NCI-H2029 (cell line): ENCODE data around the gene PDGFD.

Experiments used
- DNase-seq: peaks from one replicate; lab custom pipeline; 2025; lab: John Stamatoyannopoulos, UW

Gene PDGFD

GRCh38 chr11:103883856-103884255 is 280.1 kb downstream of the PDGFD start:
- no peak for DNase-seq

- no peak for DNase-seq
These were observed 280.7 kb downstream of the PDGFD start for GRCh38 chr11:103883291-103883690.

GRCh38 chr11:103881584-103881983 is 282.4 kb downstream of the PDGFD start:
- DNase-seq = no peak

- no peak for DNase-seq
These were observed 283.0 kb downstream of the PDGFD start for GRCh38 chr11:103880968-103881367.

GRCh38 chr11:103878646-103879045 is 285.3 kb downstream of the PDGFD start:
- DNase-seq = no peak

GRCh38 chr11:103877221-103877620 is 286.7 kb downstream of the PDGFD start:
- no peak for DNase-seq

GRCh38 chr11:103875855-103876510 is 288.0 kb downstream of the PDGFD start:
- no peak for DNase-seq

GRCh38 chr11:103872748-103873147 is 291.2 kb downstream of the PDGFD start:
- no peak for DNase-seq

- DNase-seq = no peak
These were observed 291.9 kb downstream of the PDGFD start for GRCh38 chr11:103871923-103872551.

GRCh38 chr11:103870821-103871309 is 293.1 kb downstream of the PDGFD start:
- no peak for DNase-seq

GRCh38 chr11:103867481-103867880 is 296.5 kb downstream of the PDGFD start:
- no peak for DNase-seq

GRCh38 chr11:103863497-103863896 is 300.4 kb downstream of the PDGFD start:
- DNase-seq = no peak

GRCh38 chr11:103862802-103863174 is 301.2 kb downstream of the PDGFD start:
- DNase-seq = no peak

GRCh38 chr11:103862094-103862801 is 301.7 kb downstream of the PDGFD start:
- no peak for DNase-seq
